GM20431 (cell line): ENCODE results near the gene AKAP13.
"Not testable (repeated sequence)": the region's sequence is repeated elsewhere in the genome, so short reads cannot be mapped to it uniquely, and the experiment has no call there.

Experiments
- in situ Hi-C: fragments of 300-500 bp; cut with MseI, MboI; formaldehyde crosslinking; loops from one replicate; pipeline ENCODE4 v1.15.0; 2020; ENCODE audit warnings: low sequenced_read_pairs; ENCODE audit not compliant: unreplicated experiment

The AKAP13 gene

DNA sequence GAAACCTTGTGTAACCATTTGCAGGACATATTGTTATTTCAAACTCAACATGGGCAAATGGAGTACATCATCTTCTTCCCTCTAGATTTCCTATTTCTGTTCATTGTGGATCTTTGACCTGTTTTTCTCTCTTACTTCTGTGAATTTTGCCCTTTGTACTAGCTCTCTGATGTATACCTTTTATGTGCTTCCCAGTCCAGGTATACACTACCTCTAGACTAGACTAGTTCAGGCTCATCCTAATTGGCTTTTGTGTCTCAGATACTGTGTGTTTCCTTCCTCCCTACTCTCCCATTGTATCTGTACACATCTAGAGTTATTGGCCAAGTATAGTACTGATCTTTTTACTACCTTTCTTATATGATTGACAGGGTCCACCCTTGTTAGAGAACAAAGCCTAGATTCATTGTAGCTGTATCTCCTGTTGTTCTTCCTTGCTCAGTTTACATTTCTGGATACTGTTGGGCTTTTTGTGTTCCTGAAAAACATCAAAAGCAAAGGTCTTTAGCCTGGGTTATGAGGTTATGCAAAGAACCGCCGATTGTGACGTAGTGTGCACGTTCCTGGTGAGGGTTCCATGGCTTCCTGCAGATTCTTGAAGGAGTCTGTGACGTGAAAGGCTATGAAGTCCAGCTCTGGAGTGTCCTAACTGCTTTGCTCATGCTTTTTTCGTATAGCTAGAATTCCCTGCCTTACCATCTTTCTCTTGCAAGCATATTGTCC is 247.0 kb downstream of the AKAP13 start:
- in situ Hi-C loops = no loop called here

DNA sequence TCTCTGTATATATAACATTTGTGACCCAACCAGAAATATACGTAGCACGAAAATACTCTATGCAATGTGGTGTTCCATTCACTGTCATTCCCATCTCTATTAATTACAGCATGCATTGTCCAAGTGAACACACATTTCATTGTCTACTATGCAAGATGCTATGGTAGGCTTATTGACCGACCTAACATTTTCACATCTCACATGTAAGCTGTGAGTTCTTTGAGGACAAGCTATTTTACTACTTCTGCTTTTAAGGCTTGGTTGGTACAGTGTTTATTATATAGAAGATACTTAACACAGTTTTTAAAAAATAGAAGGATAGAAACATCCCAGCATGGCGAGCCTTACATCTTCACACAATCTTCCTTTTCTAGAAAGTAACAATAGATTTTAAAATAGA is 249.9 kb downstream of the AKAP13 start:
- in situ Hi-C loops = no loop called here

DNA sequence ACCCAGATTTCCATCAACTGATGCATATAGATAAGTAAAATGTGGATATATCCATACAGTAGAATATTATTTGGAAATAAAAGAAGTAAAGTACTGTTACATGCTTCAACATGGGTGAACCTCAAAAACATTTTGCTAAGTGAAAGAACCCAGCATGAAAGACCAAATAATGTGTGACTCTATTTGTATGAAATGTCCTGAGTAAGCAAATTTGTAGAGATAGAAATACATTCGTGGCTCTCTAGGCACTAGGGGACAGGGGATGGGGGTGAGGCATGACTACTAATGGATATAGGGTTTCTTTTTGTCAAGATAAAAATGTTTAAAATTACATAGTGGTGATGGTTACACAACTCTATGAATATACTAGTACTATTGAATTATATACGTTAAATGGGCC is 250.6 kb downstream of the AKAP13 start:
- in situ Hi-C loops = no loop called here

DNA sequence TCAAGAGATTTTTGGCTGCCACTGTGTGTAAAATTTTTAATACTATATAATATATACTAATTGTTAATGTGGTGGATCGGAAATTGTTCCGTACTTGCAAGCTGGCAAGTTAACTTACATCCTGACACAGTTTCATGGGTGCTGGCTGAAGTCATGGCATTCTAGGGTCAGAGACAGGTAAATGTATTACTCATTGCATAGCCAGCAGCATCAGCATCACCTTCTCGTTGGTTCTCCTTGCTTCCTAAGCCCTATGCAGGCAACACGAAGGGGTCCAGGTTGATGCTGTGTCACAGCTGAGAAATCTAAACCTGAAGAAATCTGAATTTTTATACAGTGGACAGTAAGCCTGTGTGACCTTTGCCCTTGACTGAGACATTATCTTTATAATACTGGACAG is 251.6 kb downstream of the AKAP13 start:
- in situ Hi-C loops = no loop called here

DNA sequence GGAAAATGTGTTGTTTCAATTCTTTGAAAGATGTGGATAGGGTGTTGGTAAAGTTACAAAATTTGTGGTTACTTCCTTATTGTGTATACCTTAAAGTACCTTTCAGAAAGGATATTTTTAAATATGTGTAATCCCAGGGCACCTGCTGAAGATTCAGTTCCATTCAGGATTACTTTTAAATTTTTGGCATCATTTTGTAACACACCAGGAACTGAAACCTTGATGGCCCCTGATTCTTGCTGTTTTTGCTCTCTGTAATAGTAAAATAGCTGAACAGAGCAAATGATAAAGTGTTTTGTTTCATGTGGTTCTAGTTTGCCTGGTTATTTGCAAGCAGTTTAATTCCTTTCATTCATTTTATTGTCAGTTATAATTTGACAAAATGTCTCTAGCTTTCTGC is 253.5 kb downstream of the AKAP13 start:
- in situ Hi-C loops = no loop called here

DNA sequence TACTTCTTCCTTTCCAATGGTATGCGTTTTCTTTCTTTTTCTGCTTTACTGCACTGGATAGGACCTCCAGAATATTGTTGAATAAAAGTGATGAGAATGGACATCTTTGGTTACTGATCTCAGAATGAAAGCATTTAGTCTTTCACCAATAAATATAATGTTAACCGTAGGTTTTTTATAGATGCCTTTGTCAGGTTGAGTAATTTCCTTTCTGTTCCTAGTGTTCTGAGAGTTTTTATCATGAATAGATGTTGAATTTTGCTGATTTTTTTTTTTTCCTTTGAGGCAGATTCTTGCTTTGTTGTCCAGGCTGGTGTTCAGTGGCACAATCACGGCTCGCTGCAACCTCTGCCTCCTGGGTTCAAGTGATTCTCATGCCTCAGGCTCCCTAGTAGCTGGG is 255.9 kb downstream of the AKAP13 start:
- in situ Hi-C loops = no loop called here

DNA sequence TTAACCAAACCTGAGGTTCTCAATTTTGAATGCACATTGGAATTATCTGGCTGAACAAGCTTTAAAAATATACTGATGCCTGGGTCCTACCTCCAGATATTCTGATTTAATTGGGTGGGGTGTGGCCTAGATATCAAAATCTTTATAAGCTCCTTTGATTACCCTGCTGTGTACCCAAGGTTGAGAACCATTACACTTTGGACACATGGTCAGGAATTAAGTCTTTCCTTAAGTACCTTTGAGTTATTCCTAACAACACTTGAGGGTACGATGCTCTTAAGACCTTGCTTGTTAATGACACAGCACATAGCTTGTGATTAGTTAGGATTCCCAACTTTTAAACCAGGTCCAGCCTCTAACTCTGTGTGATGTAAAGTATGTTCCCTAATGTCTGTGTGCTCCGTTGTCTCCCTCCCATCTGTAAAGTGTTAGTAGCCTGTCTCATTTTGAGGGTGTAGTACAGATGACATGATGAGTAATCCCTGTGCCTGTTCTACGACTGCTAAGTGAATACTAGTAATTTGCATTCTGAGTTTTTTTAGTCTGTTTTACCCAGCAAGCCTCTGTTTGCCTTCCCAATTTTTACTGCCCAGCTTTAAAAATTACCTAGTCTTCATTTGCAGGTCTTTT is 259.5 kb downstream of the AKAP13 start:
- in situ Hi-C loops = no loop called here

DNA sequence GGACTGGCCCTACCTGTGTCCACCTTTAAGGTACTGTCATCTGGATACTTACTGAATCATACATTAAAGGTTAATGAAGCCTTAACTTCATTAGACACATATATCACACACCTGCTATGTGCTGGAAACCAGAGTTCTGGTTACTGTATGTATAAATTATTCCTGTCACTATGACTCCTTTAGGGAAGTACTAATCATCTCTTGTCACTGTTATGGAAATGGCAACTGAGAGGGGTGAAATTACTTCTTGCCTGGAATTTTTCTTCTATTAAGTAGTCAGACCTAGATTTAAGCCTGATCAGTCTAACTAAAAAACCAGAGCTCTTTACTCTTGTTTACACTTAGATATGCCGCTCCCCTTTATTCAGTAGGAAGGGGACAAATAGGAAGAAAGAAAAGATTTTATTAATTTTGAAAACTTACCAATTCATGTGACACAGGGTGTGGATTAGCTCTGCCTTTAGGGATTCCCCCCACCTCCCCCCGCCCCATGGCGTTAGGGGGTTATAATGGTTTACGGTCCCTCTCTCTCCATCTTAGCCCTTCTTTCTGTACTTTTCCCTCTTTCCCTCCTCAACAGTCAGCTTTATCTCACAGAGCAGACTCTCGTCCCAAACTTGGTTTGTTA is 261.8 kb downstream of the AKAP13 start:
- in situ Hi-C loops = no loop called here

DNA sequence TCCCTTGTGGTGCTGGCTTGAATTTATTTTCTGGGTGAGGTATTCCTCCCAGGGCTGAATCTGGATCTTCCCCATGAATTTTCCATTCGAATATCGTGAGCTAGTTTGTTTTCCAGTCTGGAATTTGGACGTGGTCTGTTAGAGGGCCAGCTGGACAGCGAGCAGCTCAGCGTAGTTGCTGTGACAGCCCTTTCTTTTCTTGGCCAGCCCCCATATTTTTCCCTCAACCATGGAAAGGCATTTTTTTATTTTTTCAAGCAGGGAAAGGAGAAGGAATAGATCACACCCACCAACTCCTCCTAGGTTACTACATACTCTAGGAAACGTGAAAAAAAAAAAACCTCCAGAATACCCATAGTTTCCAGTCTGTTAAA is 262.3 kb downstream of the AKAP13 start:
- in situ Hi-C loops = no loop called here

DNA sequence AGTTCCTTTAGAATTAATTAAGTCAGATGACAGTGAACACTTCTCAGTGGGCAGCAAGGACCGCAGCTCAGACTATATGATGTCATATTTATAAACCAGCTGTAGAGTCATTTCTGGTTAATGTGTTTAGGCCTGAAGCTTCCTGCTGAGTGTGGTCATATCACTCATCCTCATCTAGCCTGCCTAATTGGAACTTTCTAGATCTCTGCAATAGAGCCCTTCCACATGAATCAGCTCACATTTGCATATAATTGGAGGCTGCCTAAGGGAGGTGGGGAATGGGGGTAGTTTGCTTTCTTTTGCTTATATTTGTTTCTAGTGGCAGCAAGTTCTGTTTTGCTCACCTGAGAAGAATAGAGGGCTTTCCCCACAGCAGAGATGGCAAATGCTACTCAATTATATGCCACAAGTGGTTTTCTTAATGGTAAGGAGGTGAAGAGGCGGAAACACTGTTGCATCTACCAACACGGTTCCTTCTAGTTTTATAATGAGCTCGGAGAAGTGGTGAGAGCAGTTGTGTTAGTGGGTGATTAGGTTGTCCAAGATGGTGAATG is 266.2 kb downstream of the AKAP13 start:
- in situ Hi-C loops = no loop called here

DNA sequence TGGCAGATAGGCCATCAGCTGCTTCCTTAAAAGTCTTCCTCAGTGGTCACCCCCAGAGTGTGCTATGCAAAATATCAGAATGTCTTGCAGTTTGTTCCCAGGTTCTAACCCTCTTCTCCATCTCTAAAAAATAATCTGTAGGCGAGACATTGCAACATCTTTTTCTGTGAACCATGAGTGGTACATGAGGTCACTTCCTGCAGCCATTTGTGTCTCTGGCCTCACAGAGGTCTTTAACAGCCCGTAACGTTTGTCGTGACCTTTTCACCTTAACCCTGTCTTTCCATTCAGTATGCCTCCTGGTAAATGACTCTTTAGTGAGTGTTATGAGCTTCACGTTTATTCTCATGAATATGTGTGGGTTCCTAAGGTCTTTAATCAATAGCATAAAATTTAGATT is 269.0 kb downstream of the AKAP13 start:
- in situ Hi-C loops = no loop called here

DNA sequence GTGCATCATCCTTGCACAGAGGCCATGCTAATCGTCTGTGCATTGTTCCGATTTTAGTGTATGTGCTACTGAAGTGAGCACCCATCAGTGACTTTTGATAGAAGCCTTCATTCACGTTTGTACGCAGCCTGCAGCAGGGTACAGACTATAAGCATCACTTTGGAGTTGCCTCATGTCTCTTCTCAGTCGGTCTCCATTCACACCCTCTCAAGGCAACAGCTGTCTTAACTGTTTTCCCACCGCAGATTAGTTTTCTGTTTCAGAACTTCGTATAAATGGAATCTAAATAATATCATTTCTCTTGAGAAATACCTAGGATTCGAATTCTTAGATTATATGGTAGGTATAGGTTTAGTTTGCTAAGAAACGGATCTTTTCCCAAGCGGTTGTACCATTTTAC is 271.1 kb downstream of the AKAP13 start:
- in situ Hi-C loops = no loop called here

DNA sequence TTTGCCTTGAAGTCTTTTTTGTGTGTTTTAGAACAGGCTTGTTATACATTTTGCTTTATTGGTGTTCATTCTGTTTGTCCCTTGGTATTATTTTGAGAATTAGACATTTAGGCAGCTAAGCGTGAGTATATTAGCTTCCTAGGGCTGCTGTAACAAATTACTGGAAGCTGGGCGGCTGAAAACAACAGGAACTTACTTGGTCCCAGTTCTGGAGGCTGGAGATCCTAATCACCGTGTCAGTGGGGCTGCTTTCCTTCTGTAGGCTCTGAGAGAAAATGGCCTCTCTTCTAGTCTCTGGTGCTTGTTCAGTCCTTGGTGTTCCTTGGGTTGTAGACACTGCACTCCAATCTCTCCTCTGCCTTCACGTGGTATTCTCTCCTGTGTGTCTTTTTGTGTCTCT is 272.1 kb downstream of the AKAP13 start:
- in situ Hi-C loops = no loop called here

DNA sequence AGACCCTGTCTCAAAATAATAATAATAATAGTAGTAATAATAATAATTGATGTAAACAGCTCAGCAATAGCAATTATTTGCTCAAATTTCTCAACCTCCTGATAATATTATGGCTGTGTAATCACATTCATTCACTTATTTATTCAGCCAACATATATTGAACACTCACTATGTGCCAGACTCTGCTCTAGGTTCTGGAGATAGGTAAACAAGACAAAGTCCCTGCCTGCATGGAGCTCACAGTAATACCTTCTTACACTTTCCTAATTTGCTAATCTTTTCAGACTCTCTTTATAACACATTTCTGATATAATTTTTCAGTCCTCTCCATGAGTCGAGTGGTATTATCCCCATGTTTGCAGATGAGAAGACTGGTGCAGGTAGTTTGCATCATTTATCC is 276.7 kb downstream of the AKAP13 start:
- in situ Hi-C loops = no loop called here

DNA sequence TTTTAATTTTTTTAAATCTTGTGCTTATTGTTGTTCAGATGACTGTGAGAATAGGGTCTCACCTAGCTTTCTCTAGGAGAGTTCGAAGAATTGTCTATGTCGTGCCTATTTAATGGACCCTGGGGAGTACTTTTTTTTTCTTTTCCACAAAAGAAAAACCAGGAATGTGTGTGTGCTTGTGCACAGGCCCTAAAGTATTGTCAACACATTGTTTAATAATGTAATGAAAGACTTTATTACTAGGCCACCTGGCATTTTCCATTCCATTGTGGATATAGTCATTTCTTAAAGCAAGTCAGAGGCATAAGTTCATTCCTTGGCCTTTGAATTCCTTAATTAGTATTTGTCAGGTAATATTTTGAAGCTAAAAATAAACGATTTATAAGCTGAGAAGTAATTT is 278.4 kb downstream of the AKAP13 start:
- in situ Hi-C loops = no loop called here

DNA sequence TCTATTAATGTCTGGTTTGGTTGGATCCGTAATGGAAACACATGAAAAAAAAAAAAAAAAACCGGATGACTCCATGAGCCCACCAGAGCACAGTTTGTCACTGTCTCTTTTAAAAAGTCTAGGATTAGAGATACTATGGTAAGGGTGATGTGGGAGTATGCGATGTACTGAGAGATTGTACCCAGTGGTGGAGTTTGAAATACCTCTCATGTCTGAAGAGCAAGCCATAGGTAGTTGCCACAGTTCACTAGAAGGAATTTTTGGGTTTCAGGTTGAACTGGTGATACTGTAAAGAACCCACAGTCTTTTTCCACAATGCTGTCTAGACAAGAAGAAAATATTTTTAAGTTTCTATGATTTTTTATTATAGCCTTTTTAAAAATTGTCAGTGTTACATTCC is 281.5 kb downstream of the AKAP13 start:
- in situ Hi-C loops = no loop called here

DNA sequence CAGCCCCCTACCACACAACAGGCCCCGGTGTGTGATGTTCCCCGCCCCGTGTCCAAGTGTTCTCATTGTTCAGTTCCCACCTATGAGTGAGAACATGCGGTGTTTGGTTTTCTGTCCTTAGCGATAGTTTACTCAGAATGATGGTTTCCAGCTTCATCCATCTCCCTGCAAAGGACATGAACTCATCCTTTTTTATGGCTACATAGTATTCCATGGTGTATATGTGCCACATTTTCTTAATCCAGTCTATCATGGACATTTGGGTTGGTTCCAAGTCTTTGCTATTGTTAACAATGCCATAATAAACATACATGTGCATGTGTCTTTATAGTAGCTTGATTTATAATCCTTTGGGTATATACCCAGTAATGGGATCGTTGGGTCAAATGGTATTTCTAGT is 285.3 kb downstream of the AKAP13 start:
- in situ Hi-C loops = not testable (repeated sequence)

DNA sequence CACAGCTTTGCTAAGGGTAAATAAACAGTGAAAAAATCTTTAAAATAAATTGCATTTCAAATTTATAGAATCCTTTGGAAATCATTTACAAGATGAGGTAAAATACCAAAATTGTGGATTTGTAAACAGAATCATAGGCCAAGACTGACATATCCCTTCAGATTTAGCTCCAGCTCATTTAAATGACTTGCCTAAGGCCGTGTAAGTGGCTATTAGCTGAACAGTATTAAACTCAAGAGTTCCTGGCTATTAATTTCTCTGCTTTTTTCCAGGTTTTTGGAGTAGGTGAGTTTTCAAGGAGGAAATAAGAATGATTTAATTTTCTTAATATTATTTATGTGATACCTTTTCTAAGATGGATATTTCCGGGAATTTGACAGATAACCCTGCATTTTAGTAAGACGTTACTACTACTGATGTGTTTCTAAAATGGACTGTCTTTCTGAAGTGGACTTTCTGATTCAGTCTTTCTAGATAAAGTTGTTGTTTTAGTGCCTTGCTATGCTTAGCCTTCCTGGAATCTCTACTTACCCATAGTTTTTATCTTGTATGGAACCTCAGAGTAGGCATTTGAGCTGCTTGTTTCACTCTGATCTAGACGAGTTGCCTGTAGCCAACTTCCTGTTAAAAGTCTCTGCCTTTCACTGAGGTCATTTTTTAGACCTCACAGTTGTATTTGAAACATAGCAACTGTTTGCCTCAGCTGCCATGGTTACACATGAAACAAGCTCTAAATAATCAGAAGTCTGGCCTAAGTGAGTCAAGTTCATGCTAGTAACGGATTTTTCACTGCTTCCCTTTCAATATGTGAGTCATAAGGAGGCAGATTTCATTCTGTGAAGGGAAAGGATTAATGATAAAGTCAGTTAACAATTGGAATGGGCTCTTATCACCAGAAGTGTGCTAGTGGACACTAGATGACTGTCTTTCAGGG is 287.4 kb downstream of the AKAP13 start:
- in situ Hi-C loops = no loop called here

DNA sequence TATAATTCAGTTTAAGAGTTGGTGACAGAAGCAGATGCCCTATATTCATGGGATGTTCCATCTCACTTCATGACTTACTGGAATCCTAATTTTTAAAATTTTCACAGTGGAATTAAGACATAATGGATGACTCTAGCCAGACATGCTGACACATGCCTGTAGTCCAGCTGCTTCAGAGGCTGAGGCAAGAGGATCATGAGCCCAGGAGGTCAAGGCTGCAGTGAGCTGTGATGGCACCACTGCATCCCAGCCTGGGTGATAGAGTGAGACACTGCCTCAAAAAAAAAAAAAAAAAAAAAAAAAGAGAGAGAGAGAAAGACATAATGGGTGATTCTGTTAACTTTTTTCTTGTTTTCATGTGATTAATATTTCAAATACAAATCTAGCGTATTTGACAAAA is 290.8 kb downstream of the AKAP13 start:
- in situ Hi-C loops = no loop called here

DNA sequence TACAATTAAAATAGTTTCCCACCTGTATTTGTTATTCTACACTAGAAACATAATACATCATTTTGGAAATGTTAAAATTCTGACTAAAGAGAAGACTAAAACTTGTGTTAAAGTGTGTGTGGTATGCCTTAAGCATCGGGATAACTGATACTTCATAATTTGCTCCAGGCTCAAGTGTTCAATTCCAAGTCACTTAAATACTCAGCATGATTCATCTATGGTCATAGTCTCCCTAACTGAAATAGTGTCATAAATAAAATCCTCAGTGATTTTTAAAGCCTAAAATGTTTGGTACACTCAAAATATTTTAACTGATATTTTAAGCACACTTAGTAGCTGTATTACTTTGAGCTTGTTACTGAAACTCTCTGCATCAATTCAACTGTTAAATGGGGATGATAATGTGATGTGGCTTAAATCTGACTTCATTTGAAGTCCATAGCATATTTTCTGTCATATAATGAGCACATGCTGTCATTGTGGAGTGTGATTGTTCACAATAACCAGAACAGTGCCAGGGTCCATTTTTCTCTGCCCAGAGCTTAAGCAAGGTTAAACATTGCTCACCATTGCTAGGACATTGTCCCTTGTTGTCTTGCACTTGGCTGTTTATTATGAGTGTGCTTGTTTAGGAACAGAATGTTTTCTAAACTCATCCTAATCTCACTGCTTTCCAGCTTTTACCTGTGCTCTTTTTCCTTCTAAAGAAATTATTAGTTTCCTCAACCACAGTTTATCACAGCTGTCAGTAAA is 292.1 kb downstream of the AKAP13 start:
- in situ Hi-C loops = no loop called here
